HG03175 (cell line): ENCODE data around the gene ENPP3.

Experiments used
- ATAC-seq: cut with Tn5 transposase; IDR thresholded peaks from one replicate; pipeline ENCODE4 v1.9.1; 2021; ENCODE audit warnings: mild to moderate bottlenecking, moderate library complexity; ENCODE audit not compliant: unreplicated experiment

ENPP3 gene

GRCh38 chr6:131636880-131637792, at the start of gene ENPP3:
TSS of gene ENPP3 (plus strand) at chr6:131637302. CDS start at chr6:131637385, 83 bp downstream.
- no peak for ATAC-seq

- ATAC-seq: no peak
Observed at GRCh38 chr6:131587909-131588308, 49.2 kb upstream of the ENPP3 start.

GRCh38 chr6:131588643-131589042, 48.5 kb upstream of the ENPP3 start:
- ATAC-seq: no peak

- ATAC-seq: no peak
Observed at GRCh38 chr6:131592935-131593334, 44.2 kb upstream of the ENPP3 start.

GRCh38 chr6:131594074-131594473, 43.0 kb upstream of the ENPP3 start:
- no peak for ATAC-seq

GRCh38 chr6:131597446-131597845, 39.7 kb upstream of the ENPP3 start:
- no peak for ATAC-seq

GRCh38 chr6:131600716-131601115, 36.4 kb upstream of the ENPP3 start:
- ATAC-seq: no peak

- no peak for ATAC-seq
Observed at GRCh38 chr6:131602781-131603312, 34.3 kb upstream of the ENPP3 start.

GRCh38 chr6:131613296-131613925, 23.7 kb upstream of the ENPP3 start:
- ATAC-seq: no peak

- no peak for ATAC-seq
Observed at GRCh38 chr6:131615275-131615674, 21.8 kb upstream of the ENPP3 start.

GRCh38 chr6:131627724-131628682, 9.1 kb upstream of the ENPP3 start, which contains the start of gene MED23:
TSS of gene MED23 (minus strand) at chr6:131628242. CDS start at chr6:131628049, 193 bp downstream.
- ATAC-seq: peak; percentile 96

GRCh38 chr6:131628726-131629125, 8.4 kb upstream of the ENPP3 start:
- no peak for ATAC-seq

- ATAC-seq: no peak
Observed at GRCh38 chr6:131629651-131630050, 7.5 kb upstream of the ENPP3 start.

GRCh38 chr6:131631625-131632289, 5.3 kb upstream of the ENPP3 start:
- no peak for ATAC-seq

GRCh38 chr6:131635384-131636340, 1.4 kb upstream of the ENPP3 start:
- ATAC-seq: peak; percentile 83

GRCh38 chr6:131638013-131638412, 911 bp downstream of the ENPP3 start:
- ATAC-seq: no peak

- peak; percentile 50 for ATAC-seq
Observed at GRCh38 chr6:131640100-131640499, 3.0 kb downstream of the ENPP3 start.

- ATAC-seq: no peak
Observed at GRCh38 chr6:131640576-131640975, 3.5 kb downstream of the ENPP3 start.

- no peak for ATAC-seq
Observed at GRCh38 chr6:131641554-131641953, 4.5 kb downstream of the ENPP3 start.
